ENCODE measurements around the gene NR3C1. TPM values are rescaled to one million over a fixed set of nuclear protein-coding genes. Genes with fewer than 3 reads are reported as not detected.
A peak's percentile ranks its signal among the peaks of the same experiment; 100 is the strongest.

The NR3C1 gene
- total RNA-seq, 2 experiments from 2014 or later, result 48.6 to 53.9 TPM

GRCh38 chr5:143356855-143357583 is 46.5 kb downstream of the NR3C1 start:
- intact Hi-C loops (cut with micrococcal nuclease), result no loop called here
- no peaks in the 10 kb centered on the region for H3K9me3 Mint-ChIP-seq
- H3K27ac Mint-ChIP-seq, result no peak overlapping the region
- no peaks in the 10 kb centered on the region for H3K27me3 Mint-ChIP-seq
- DNase-seq, result no peak
- H3K36me3 Mint-ChIP-seq, result peaks cover 3% of the 10 kb centered on the region
- no peak overlapping the region for H3K4me3 Mint-ChIP-seq
- peaks cover 82% of the 10 kb centered on the region for H3K4me1 Mint-ChIP-seq (ENCODE audit: low read depth)
- ChIA-PET CTCF (no interaction called here), POLR2A (no interaction called here)

- intact Hi-C loops (cut with micrococcal nuclease), result loop anchor here (2.0 kb wide), 1 partner anchor 47 kb away; the partner anchor contains the start of gene NR3C1
- peak; percentile 50 for DNase-seq
- peaks cover 75% of the 10 kb centered on the region for H3K4me1 Mint-ChIP-seq (ENCODE audit: low read depth)
These were observed 47.8 kb downstream of the NR3C1 start for GRCh38 chr5:143355710-143356109.

GRCh38 chr5:143354025-143354424 is 49.5 kb downstream of the NR3C1 start:
- no peak for DNase-seq
- Mint-ChIP-seq H3K27me3 (no peaks in the 10 kb centered on the region), H3K4me3 (peak overlapping the region; percentile 67), H3K27ac (peak overlapping the region; percentile 78), H3K36me3 (peaks cover 2% of the 10 kb centered on the region), H3K4me1 (ENCODE audit: low read depth) (peaks cover 65% of the 10 kb centered on the region), H3K9me3 (no peaks in the 10 kb centered on the region)
- POLR2A ChIA-PET, result interaction anchor here (0.6 to 0.9 kb wide), 2 partner anchors 252 to 831 kb away, joined by 4 to 6 read pairs; no protein-coding TSS in a partner anchor
- CTCF ChIA-PET, result interaction anchor here (1.2 to 1.5 kb wide), 2 partner anchors 50 to 93 kb away, joined by 4 to 7 read pairs; partner anchors contain the start of gene NR3C1
- intact Hi-C loops (cut with micrococcal nuclease), result loop anchor here (2.0 to 5.0 kb wide), 9 partner anchors 49 to 838 kb away; partner anchors contain the start of gene NR3C1

More at GRCh38 chr5:143355710-143356109, 47.8 kb downstream of the NR3C1 start:
- POLR2A ChIA-PET, result no interaction called here
- Mint-ChIP-seq H3K27ac (no peak overlapping the region), H3K4me3 (no peak overlapping the region), H3K36me3 (peaks cover 3% of the 10 kb centered on the region), H3K27me3 (no peaks in the 10 kb centered on the region), H3K9me3 (no peaks in the 10 kb centered on the region)
- CTCF ChIA-PET, result no interaction called here

DNA sequence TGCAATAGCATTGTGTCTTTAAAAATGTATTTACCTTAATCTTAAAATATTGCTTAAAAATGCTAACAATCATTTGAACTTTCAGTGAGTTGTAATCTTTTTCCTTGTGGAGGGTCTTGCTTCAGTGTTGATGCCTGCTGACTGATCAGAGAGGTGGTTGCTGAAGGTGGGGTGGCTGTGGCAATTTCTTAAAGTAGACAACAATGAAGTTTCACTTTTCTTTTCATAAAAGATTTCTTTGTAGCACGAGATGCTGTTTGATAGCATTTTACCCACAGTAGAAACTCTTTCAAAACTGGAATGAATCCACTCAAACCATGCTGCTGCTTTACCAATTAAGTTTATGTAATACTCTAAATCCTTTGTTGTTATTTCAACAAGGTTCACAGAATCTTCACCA is 50.8 kb downstream of the NR3C1 start:
- peak overlapping the region; percentile 78 for H3K27ac Mint-ChIP-seq
- ChIA-PET POLR2A (no interaction called here), CTCF (interaction anchor here (0.6 kb wide), 1 partner anchor 41 kb away, joined by 3 read pairs; no protein-coding TSS in a partner anchor)
- peak overlapping the region; percentile 67 for H3K4me3 Mint-ChIP-seq
- intact Hi-C loops (cut with micrococcal nuclease), result loop anchor here (2.0 to 5.0 kb wide), 9 partner anchors 44 to 840 kb away; no protein-coding TSS in a partner anchor
- peak; percentile 42 for DNase-seq
- H3K27me3 Mint-ChIP-seq, result no peaks in the 10 kb centered on the region
- peaks cover 64% of the 10 kb centered on the region for H3K4me1 Mint-ChIP-seq (ENCODE audit: low read depth)
- H3K9me3 Mint-ChIP-seq, result no peaks in the 10 kb centered on the region
- peaks cover 1% of the 10 kb centered on the region for H3K36me3 Mint-ChIP-seq

- H3K9me3 Mint-ChIP-seq, result no peaks in the 10 kb centered on the region
- intact Hi-C loops (cut with micrococcal nuclease), result loop anchor here (1.0 to 5.0 kb wide), 10 partner anchors 9 to 841 kb away; no protein-coding TSS in a partner anchor
- DNase-seq, result no peak
- no peak overlapping the region for H3K27ac Mint-ChIP-seq
- POLR2A ChIA-PET, result no interaction called here
- H3K36me3 Mint-ChIP-seq, result peaks cover 1% of the 10 kb centered on the region
- CTCF ChIA-PET, result interaction anchor here (1.1 to 1.9 kb wide), 3 partner anchors 11 to 248 kb away, joined by 3 to 4 read pairs (median 3); partner anchors contain the start of gene NR3C1
- H3K27me3 Mint-ChIP-seq, result no peaks in the 10 kb centered on the region
- no peak overlapping the region for H3K4me3 Mint-ChIP-seq
- H3K4me1 Mint-ChIP-seq (ENCODE audit: low read depth), result peaks cover 62% of the 10 kb centered on the region
These were observed 52.5 kb downstream of the NR3C1 start for GRCh38 chr5:143350751-143351602.

DNA sequence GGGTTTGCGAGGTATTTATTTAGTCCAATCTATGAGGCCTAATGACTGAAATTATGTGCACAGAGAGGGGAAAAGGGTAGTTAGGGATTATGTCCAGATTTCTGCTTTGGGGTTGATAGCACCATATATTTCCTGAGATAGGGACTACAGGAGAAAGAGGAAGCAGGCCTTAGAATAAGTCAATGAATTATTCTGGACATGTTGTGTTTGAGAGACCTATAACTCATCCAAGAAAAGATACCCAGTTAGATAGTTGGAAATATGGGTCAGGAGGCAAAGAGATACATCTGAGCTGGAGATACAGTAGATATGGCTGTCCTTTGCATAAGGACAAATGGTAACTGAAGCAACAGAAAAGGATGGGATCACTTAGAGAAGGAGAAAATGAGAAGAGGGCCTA is 53.1 kb downstream of the NR3C1 start:
- Mint-ChIP-seq H3K4me3 (no peak overlapping the region), H3K27ac (no peak overlapping the region), H3K9me3 (no peaks in the 10 kb centered on the region), H3K4me1 (ENCODE audit: low read depth) (peaks cover 59% of the 10 kb centered on the region), H3K27me3 (no peaks in the 10 kb centered on the region), H3K36me3 (peaks cover 1% of the 10 kb centered on the region)
- CTCF ChIA-PET, result interaction anchor here (1.9 kb wide), 1 partner anchor 11 kb away, joined by 4 read pairs; no protein-coding TSS in a partner anchor
- POLR2A ChIA-PET, result no interaction called here
- DNase-seq, result no peak
- intact Hi-C loops (cut with micrococcal nuclease), result loop anchor here (2.0 to 5.0 kb wide), 9 partner anchors 128 to 842 kb away; no protein-coding TSS in a partner anchor

DNA sequence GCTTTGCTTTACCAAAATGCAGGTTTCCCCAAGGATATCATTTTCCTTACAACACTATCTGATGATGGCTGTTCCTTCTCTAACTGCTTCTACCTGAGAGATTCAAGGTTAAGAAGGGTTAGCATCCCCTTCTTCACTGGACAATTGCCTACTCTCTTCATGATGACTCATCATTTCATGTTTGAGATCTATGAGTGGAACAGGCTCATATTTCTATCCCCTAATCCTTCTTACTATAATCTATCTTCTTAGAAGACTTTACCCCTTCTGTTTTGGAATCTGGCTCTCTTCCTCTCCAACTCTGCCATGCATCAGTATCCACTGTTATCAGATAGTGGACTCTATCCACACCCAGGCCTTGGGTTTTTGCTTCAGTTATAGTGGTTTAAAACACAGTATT is 54.3 kb downstream of the NR3C1 start:
- POLR2A ChIA-PET, result no interaction called here
- H3K4me3 Mint-ChIP-seq, result no peak overlapping the region
- CTCF ChIA-PET, result no interaction called here
- H3K27me3 Mint-ChIP-seq, result no peaks in the 10 kb centered on the region
- peaks cover 50% of the 10 kb centered on the region for H3K4me1 Mint-ChIP-seq (ENCODE audit: low read depth)
- no peak for DNase-seq
- H3K36me3 Mint-ChIP-seq, result peaks cover 3% of the 10 kb centered on the region
- no peak overlapping the region for H3K27ac Mint-ChIP-seq
- intact Hi-C loops (cut with micrococcal nuclease), result no loop called here
- H3K9me3 Mint-ChIP-seq, result no peaks in the 10 kb centered on the region

DNA sequence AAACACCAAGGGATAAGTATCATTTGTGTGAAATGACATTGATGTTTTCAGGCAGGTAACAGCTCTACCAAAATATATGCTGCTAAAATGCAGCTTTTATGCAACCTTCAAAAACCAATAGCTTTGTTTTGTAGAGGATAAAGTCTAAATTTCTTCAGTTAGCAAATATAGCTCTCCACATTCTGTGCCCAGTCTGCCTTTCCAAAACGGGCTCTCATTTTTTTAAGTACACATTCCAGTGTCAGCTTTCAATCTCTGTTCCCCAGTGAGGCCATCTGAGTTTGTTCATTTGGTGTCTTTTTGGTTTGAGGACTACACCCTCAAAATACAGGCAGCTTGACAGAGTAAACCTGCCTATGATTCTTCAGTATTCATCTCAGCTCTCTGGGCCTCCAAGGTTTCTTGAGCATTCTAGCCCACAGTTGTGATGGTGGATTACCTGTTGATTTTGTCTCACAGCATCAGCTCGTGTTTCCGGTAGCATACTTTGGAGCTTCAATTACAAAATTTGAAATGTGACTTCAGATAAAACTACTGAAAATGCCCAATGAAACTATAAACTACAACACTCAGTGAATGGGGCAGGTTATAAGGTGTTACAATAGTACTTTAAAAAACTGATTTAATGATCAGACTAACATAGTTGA is 55.7 kb downstream of the NR3C1 start:
- intact Hi-C loops (cut with micrococcal nuclease), result no loop called here
- Mint-ChIP-seq H3K4me3 (no peak overlapping the region), H3K9me3 (no peaks in the 10 kb centered on the region), H3K27ac (no peak overlapping the region), H3K4me1 (ENCODE audit: low read depth) (peaks cover 44% of the 10 kb centered on the region), H3K27me3 (no peaks in the 10 kb centered on the region), H3K36me3 (peaks cover 3% of the 10 kb centered on the region)
- no peak for DNase-seq
- ChIA-PET CTCF (interaction anchor here (1.0 kb wide), 1 partner anchor 8 kb away, joined by 4 read pairs; no protein-coding TSS in a partner anchor), POLR2A (no interaction called here)

GRCh38 chr5:143347046-143347445 is 56.4 kb downstream of the NR3C1 start:
- POLR2A ChIA-PET, result no interaction called here
- intact Hi-C loops (cut with micrococcal nuclease), result no loop called here
- H3K27me3 Mint-ChIP-seq, result no peaks in the 10 kb centered on the region

GRCh38 chr5:143345671-143346440 is 57.6 kb downstream of the NR3C1 start:
- ChIA-PET CTCF (no interaction called here), POLR2A (no interaction called here)
- H3K27me3 Mint-ChIP-seq, result no peaks in the 10 kb centered on the region
- no peak for DNase-seq
- H3K4me3 Mint-ChIP-seq, result no peak overlapping the region
- no peaks in the 10 kb centered on the region for H3K9me3 Mint-ChIP-seq
- peaks cover 53% of the 10 kb centered on the region for H3K4me1 Mint-ChIP-seq (ENCODE audit: low read depth)
- H3K27ac Mint-ChIP-seq, result no peak overlapping the region
- peaks cover 9% of the 10 kb centered on the region for H3K36me3 Mint-ChIP-seq
- intact Hi-C loops (cut with micrococcal nuclease), result no loop called here

More at GRCh38 chr5:143347046-143347445, 56.4 kb downstream of the NR3C1 start:
- no peak for DNase-seq
- Mint-ChIP-seq H3K4me1 (ENCODE audit: low read depth) (peaks cover 48% of the 10 kb centered on the region), H3K36me3 (peaks cover 4% of the 10 kb centered on the region), H3K27ac (no peak overlapping the region), H3K9me3 (no peaks in the 10 kb centered on the region), H3K4me3 (no peak overlapping the region)
- CTCF ChIA-PET, result interaction anchor here (1.0 kb wide), 1 partner anchor 8 kb away, joined by 4 read pairs; no protein-coding TSS in a partner anchor

- Mint-ChIP-seq H3K27ac (no peak overlapping the region), H3K4me1 (ENCODE audit: low read depth) (peaks cover 62% of the 10 kb centered on the region)
- POLR2A ChIA-PET, result no interaction called here
These were observed 60.4 kb downstream of the NR3C1 start for GRCh38 chr5:143343042-143343441.

More at GRCh38 chr5:143343042-143343441, 60.4 kb downstream of the NR3C1 start:
- Mint-ChIP-seq H3K36me3 (peaks cover 13% of the 10 kb centered on the region), H3K4me3 (no peak overlapping the region), H3K27me3 (no peaks in the 10 kb centered on the region), H3K9me3 (no peaks in the 10 kb centered on the region)
- intact Hi-C loops (cut with micrococcal nuclease), result no loop called here
- DNase-seq, result no peak
- CTCF ChIA-PET, result interaction anchor here (1.6 kb wide), 1 partner anchor 340 kb away, joined by 3 read pairs; no protein-coding TSS in a partner anchor
